Body of pancreas (tissue), 4 donors: ENCODE measurements around the gene ZSCAN1. TPM values are rescaled to one million over a fixed set of nuclear protein-coding genes. Genes with fewer than 3 reads are reported as not detected.
A peak's percentile ranks its signal among the peaks of the same experiment; 100 is the strongest.

Experiments used
- ATAC-seq: fragments of 150-250 bp; one replicate; pipeline ENCODE4 v1.9.1; 2016
- DNase-seq, 4 donors: peaks; one replicate each; pipeline ENCODE4 v3.0.0-alpha.2; 2019
- H3K27ac ChIP-seq, 4 donors: fragments of 200-600 bp; sonication (generic); 1 replicate in 3 of 4; 2 replicates in 1 of 4; pipeline versions ENCODE4 v1.5.1 to v1.6.1; 2016 to 2019; ENCODE audit warnings: mild to moderate bottlenecking in 1 of 4, mixed read lengths in 1 of 4, moderate library complexity in 1 of 4
- H3K27me3 ChIP-seq, 2 donors: fragments of 200-600 bp; sonication (generic); one replicate each; pipeline ENCODE4 v1.6.0; 2016; ENCODE audit warnings: mild to moderate bottlenecking in 1 of 2
- H3K36me3 ChIP-seq, 2 donors: fragments of 200-600 bp; sonication (generic); replicated peaks in 1 of 2; 2 replicates each; pipeline ENCODE4 v1.5.1; 2016; ENCODE audit warnings: low read depth in 2 of 2; ENCODE audit not compliant: insufficient read depth in 1 of 2
- H3K4me1 ChIP-seq: fragments of 200-600 bp; sonication (generic); one replicate; pipeline ENCODE4 v1.6.0; 2016
- H3K4me3 ChIP-seq, 2 donors: fragments of 200-600 bp; sonication (generic); 1 replicate in 1 of 2; 2 replicates in 1 of 2; pipeline ENCODE4 v1.5.1; 2016 to 2019
- H3K9me3 ChIP-seq, 3 donors: fragments of 200-600 bp; sonication (generic); 1 replicate in 2 of 3; 2 replicates in 1 of 3; pipeline ENCODE4 v1.5.1; 2016
- CTCF ChIP-seq, 7 experiments: fragments of 450-650 bp in 4 of 7; fragments of 200-600 bp in 3 of 7; sonication (generic) in 3 of 7; IDR thresholded peaks; one replicate each; pipeline ENCODE4 v1.5.1; 2016 to 2019; ENCODE audit warnings: antibody characterized with exemption in 7 of 7
- POLR2A ChIP-seq, 3 donors: fragments of 450-650 bp; IDR thresholded peaks; one replicate each; pipeline ENCODE4 v1.6.1; 2016; ENCODE audit warnings: antibody characterized with exemption in 3 of 3, mild to moderate bottlenecking in 2 of 3
- WGBS, 2 donors: methylation state at CpG; one replicate each; pipeline ENCODE4 v1.1.5; 2017; 5-methylcytosine and 5-hydroxymethylcytosine counted together
- intact Hi-C: fragments of 100-400 bp; cut with DNase I; formaldehyde crosslinking; loops from one replicate; pipeline ENCODE4 v1.15.1; 2023
- total RNA-seq, 2 donors: library from RNA; depleted of rRNA; stranded (reverse); fragments of >200 nt; gene quantifications; one replicate each; pipeline ENCODE4 v1.1.0, GENCODE V29; 2016

ZSCAN1 gene
- total RNA-seq, 2 donors from 2014 or later: not detected

- peak within 1 kb of the TSS; percentile 66 to 88 for H3K4me3 ChIP-seq
- intact Hi-C loops: no loop called here
- H3K36me3 ChIP-seq: no peaks in the 10 kb centered on the region
- ATAC-seq (peak; percentile 100), DNase-seq (peak; percentile 98)
- peak; percentile 47 to 80 (median 78) for TF ChIP-seq POLR2A (IDR thresholded peaks at IDR 0.05)
- no peak for TF ChIP-seq CTCF (IDR thresholded peaks at IDR 0.05)
- WGBS, 2 donors: 1% methylated on average over 41 to 66 of the region's 67 CpGs
- H3K9me3 ChIP-seq: no peaks in the 10 kb centered on the region
- peak within 1 kb of the TSS; percentile 55 to 96 (median 89) for H3K27ac ChIP-seq
- no peaks in the 10 kb centered on the region for H3K27me3 ChIP-seq
- H3K4me1 ChIP-seq: peaks cover 13% of the 10 kb centered on the region
Observed at GRCh38 chr19:58097781-58098681, 64.2 kb downstream of the ZSCAN1 start, which contains the start of gene ZSCAN18. ZSCAN18 (minus strand) TSS chr19:58098231; CDS start chr19:58090267, 7,964 bp downstream.

GRCh38 chr19:58098682-58098998 is 64.8 kb downstream of the ZSCAN1 start:
- ATAC-seq: no peak
- DNase-seq: no peak
- peak overlapping the region; percentile 66 to 88 for H3K4me3 ChIP-seq
- WGBS, 2 donors: 13 to 17% methylated on average over 2 of the region's 2 CpGs
- TF ChIP-seq CTCF (IDR thresholded peaks at IDR 0.05): no peak
- TF ChIP-seq POLR2A (IDR thresholded peaks at IDR 0.05): no peak
- H3K27ac ChIP-seq: peak overlapping the region in 3 of 4 donors; percentile 84 to 96 (median 94)
- H3K4me1 ChIP-seq: peaks cover 13% of the 10 kb centered on the region
- H3K9me3 ChIP-seq: no peaks in the 10 kb centered on the region
- intact Hi-C loops: no loop called here
- H3K36me3 ChIP-seq: no peaks in the 10 kb centered on the region
- no peaks in the 10 kb centered on the region for H3K27me3 ChIP-seq

Other genes with a start within 250 kb of the ZSCAN1 start
- 10 to 100 TPM in 1 of 2 donors, 1 to 10 TPM in 1; 9.6 to 71.5 TPM for gene ZNF552, start 219.1 kb upstream of the ZSCAN1 start, total RNA-seq
- 10 to 100 TPM; 18.7 to 36.6 TPM for gene ZNF587B, start 203.7 kb upstream of the ZSCAN1 start, total RNA-seq
- 10 to 100 TPM; 13.7 to 20.1 TPM for gene ZNF587, start 184.2 kb upstream of the ZSCAN1 start, total RNA-seq
- gene ZNF814, start 145.0 kb upstream of the ZSCAN1 start, total RNA-seq: 10 to 100 TPM in 1 of 2 donors, 1 to 10 TPM in 1; 6.5 to 30.7 TPM
- gene ZNF417, start 117.4 kb upstream of the ZSCAN1 start, total RNA-seq: 1 to 10 TPM; 7.3 to 7.6 TPM
- 10 to 100 TPM in 1 of 2 donors, 1 to 10 TPM in 1; 2.6 to 15.3 TPM for gene ZNF418, start 98.6 kb upstream of the ZSCAN1 start, total RNA-seq
- gene ZNF256, start 86.3 kb upstream of the ZSCAN1 start, total RNA-seq: 1 to 10 TPM; 3.6 to 6.9 TPM
- gene C19orf18, start 59.5 kb upstream of the ZSCAN1 start, total RNA-seq: 1 to 10 TPM in 1 of 2 donors, not detected in 1; 1.3 TPM
- 10 to 100 TPM; 11.7 to 21.4 TPM for gene ZNF606, start 31.2 kb upstream of the ZSCAN1 start, total RNA-seq
- 1 to 10 TPM; 3.9 to 4.9 TPM for gene ZNF135, start 25.3 kb downstream of the ZSCAN1 start, total RNA-seq
- 10 to 100 TPM; 37.4 to 43.2 TPM for gene ZSCAN18, start 64.2 kb downstream of the ZSCAN1 start, total RNA-seq
- gene ZNF329, start 116.8 kb downstream of the ZSCAN1 start, total RNA-seq: 1 to 10 TPM; 2.6 to 4.6 TPM
- gene ZNF274, start 149.0 kb downstream of the ZSCAN1 start, total RNA-seq: 10 to 100 TPM; 15.6 to 31.6 TPM
- gene ZNF544, start 194.9 kb downstream of the ZSCAN1 start, total RNA-seq: 10 to 100 TPM in 1 of 2 donors, 1 to 10 TPM in 1; 9.9 to 17.1 TPM
- gene ZNF8, start 244.9 kb downstream of the ZSCAN1 start, total RNA-seq: 1 to 10 TPM; 3.6 to 4.6 TPM